Adipose tissue (tissue), 3 donors: ENCODE data around the gene NHERF2. TPM values are rescaled to one million over a fixed set of nuclear protein-coding genes. Genes with fewer than 3 reads are reported as not detected.

ENCODE experiments used
- H3K27ac ChIP-seq: one replicate; pipeline ENCODE4 v1.5.1; 2013; ENCODE audit warnings: low read depth, low read length
- WGBS, 3 donors: extraction: QIAGEN DNeasy Blood & Tissue Kit; methylation state at CpG; one replicate each; pipeline ENCODE4 v1.1.7; 2013; 5-methylcytosine and 5-hydroxymethylcytosine counted together
- polyA plus RNA-seq, 3 donors: library from polyadenylated mRNA; stranded (reverse); fragments of 200-250 nt; gene quantifications; one replicate each; pipeline ENCODE4 v1.2.3, GENCODE V29; 2013
- donor health status: healthy with polysubstance abuse.
- donor health status: Bipolar disorder and iron deficiency.
- donor health status: healthy.

Gene NHERF2
- 100 to 1,000 TPM in 2 of 3 donors, 10 to 100 TPM in 1; 28.8 to 317 (median 232) TPM for polyA plus RNA-seq

DNA sequence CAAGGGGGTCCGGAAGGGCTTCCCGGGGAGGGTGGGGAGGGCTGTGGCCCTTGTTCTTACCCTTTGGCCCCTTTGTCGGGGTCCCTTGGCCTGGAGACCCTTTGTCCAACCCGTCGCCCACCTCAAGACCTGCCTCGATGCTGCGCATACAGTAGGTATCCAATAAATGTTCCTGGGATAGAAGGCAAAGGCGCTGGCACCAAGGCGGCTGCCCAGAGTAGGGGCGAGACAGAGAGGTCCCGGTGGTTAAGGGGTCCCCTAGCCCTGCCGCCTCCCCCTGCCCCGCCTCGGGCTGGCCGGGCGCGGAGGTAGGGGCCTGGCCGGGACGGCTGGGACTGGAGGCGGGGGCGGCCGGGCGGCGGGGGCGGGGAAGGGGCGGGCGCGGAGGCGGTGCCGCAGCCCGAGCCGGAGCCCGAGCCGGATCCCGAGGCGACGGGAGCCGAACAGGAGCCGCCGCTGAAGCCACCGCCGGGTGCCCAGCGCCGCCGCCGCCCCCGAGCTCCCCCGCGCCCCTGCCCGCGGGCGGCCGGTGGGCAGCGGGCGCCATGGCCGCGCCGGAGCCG, at the start of gene NHERF2:
NHERF2 (plus strand) TSS at position 442 of the 563 bp plus-strand sequence; CDS start at position 546, 104 bp downstream.
- H3K27ac ChIP-seq, result no peak within 1 kb of the TSS
- WGBS, 3 donors, result 8 to 10% (median 8%) methylated on average over 41 to 59 of the region's 59 CpGs

DNA sequence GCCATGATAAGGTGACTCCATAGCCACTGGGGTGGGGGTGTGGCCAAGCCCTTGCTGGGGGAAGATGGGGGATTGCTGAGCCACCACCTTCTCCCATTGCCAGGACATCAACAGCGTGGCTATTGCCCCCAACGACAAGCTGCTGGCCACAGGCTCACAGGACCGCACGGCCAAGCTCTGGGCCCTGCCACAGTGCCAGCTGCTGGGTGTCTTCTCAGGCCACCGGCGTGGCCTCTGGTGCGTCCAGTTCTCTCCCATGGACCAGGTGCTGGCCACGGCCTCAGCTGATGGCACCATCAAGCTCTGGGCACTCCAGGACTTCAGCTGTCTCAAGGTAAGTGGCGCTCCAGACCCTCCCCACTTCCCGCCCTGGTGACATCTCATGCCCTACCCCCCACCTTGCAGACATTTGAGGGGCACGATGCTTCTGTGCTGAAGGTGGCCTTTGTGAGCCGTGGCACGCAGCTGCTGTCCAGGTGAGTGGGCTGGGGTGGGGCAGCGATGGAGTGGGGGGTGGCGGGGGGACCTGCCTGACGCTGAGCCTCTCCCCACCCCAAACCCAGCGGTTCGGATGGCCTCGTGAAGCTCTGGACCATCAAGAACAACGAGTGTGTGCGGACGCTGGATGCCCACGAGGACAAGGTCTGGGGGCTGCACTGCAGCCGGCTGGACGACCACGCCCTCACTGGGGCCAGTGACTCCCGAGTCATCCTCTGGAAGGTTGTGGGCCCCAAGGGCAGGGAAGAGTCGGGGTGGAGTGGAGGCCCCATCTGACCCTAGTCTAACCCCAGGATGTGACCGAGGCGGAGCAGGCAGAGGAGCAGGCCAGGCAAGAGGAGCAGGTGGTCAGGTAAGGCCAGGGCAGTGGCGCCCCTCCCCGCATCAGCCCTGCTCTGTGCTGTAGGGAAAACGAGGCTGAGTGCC, 49.5 kb upstream of the NHERF2 start:
- 92 to 94% (median 93%) methylated on average over 33 of the region's 33 CpGs for WGBS, 3 donors
- H3K27ac ChIP-seq, result no peak overlapping the region

DNA sequence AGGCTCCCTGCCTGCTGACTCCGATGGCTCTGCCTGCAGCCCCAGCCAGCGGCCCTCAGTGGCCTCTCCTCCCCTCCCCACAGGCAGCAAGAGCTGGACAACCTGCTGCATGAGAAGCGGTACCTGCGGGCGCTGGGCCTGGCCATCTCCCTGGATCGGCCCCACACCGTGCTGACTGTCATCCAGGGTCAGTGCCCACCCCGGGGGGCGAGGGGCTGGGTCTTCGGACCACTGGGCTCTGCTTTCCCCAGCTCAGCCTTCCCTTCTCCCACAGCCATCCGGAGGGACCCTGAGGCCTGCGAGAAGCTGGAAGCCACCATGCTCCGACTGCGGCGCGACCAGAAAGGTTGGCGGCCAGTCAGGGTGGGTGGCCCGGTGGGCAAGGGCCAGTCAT, 48.8 kb upstream of the NHERF2 start:
- 96 to 98% (median 96%) methylated on average over 14 to 18 of the region's 18 CpGs for WGBS, 3 donors
- no peak overlapping the region for H3K27ac ChIP-seq

- 74 to 83% (median 79%) methylated on average over 32 to 37 of the region's 37 CpGs for WGBS, 3 donors
- H3K27ac ChIP-seq, result no peak overlapping the region
Observed at GRCh38 chr16:1978476-1979120, 48.1 kb upstream of the NHERF2 start.

DNA sequence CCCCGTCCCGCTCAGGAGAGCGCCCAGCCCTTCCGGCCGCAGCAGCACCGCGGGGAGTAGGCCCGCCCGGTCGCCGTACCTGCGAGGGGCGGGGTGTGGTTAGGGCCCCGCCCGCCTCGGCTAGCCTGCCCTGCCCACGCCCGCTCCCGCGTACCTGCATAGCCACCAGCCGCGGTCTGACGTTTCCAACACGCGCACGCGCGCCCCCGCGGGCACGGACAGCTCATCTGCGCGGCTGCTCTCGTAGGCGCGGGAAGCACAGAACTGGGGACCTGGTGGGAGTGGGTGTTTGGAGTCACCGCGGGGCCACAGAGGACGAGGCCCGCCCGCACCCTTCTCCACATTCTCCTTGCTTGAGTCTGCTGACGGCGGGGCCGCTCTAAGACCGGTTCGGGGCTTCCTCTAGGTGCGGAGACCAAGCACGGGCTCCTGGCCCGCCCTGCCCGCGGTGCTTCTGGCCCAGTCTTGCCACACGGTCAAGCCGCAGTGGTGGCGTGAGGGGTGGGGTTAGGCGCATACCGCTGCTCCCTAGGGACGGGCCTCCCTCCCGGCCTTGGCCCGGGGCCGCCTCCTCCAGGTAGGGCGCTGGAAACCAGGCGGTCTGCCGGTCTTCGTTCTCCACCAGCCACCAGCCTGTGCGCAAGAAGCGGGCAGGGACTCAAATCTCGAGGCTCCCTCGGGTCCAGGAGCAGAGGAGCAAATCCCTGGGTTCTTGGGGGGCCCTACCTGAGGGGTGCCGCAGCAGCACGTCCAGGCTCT, 47.3 kb upstream of the NHERF2 start:
- no peak overlapping the region for H3K27ac ChIP-seq
- 27 to 31% (median 27%) methylated on average over 66 to 70 of the region's 70 CpGs for WGBS, 3 donors

DNA sequence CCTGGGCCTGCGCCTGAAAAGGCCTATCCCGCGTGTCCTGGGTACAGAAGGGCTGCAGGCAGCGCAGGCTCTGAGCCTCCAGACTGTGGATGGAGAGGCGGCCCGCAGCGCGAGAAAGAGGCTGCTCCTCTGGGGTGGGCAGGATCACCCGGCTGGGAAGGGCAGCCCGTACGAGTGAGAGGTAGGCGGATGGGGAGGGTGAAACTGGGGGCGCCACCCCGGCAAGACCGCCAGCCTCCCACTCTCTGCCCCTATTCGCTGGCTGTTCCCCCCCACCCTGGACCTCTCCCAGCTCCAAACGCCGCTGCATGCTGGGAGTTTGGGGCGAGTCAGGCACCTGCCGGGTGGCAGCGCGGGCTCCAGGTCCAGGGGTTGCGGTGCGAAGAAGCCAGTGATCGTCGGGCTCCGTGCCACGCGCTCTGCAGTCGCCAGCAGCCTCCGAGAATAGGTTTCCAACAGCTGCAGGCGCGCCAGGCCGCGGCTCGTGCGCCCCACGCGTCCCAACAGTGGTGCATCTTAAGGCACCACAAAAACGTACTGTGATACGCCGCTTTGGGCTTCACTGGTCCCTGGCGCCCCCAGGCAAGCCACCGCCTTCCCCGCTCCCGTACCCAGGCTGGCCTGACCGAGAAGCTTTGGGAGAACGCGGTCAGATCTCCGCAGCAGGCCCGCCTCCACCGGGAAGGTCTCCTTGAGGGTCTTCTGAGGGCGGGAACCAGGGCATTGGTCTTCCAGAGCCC, 46.5 kb upstream of the NHERF2 start:
- 5 to 22% (median 6%) methylated on average over 51 to 53 of the region's 53 CpGs for WGBS, 3 donors
- H3K27ac ChIP-seq, result no peak overlapping the region

DNA sequence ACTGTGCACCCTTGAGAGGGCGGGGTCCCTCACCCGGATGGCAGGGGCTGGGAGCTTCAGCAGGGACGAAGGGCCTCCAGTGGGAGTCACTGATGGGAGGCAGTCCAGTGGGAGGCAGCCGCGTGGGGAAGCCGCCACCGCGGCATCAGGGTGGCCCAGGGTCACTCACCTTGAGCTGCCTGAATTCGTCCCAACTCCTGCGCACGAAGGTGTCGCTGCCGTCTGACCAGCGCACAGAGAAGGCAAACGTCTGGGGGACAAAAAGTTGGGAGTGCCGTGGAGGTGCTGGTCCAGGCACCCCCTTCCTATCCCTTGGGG, 46.0 kb upstream of the NHERF2 start:
- WGBS, 3 donors, result 21 to 31% (median 22%) methylated on average over 16 of the region's 16 CpGs
- H3K27ac ChIP-seq, result no peak overlapping the region

GRCh38 chr16:1981398-1981836, 45.3 kb upstream of the NHERF2 start, which contains the start of gene NOXO1:
TSS of gene NOXO1 (minus strand) at chr16:1981469. CDS start at chr16:1981179, 290 bp downstream.
- WGBS, 3 donors, result 33 to 57% (median 33%) methylated on average over 6 of the region's 6 CpGs
- no peak within 1 kb of the TSS for H3K27ac ChIP-seq

DNA sequence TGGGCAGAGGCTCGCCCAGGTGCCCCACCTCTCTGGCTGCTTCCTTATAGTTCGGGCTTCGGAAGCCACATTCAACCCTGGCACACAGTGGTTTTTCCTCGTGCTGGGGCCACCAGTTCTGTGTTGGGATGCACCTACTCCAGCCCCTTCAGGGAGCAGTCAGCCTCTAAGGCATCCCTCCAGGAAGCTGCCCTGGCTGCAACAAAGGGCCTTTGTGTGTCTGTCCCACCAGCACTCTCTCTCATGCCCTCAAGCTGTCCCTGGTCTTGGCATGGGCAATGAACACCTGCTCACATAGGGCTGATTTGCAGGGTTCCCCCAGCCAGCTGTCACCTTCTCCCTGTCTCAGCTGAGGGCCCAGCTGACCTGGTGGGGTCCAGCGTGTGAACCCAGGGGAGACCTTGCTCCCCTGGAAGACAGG, 44.7 kb upstream of the NHERF2 start:
- WGBS, 3 donors, result 52 to 65% (median 53%) methylated on average over 5 of the region's 5 CpGs
- no peak overlapping the region for H3K27ac ChIP-seq

GRCh38 chr16:1982991-1983543, 43.6 kb upstream of the NHERF2 start:
- WGBS, 3 donors, result 20 to 34% (median 24%) methylated on average over 19 of the region's 19 CpGs
- no peak overlapping the region for H3K27ac ChIP-seq

- WGBS, 3 donors, result 0% methylated on average over 81 to 109 of the region's 109 CpGs
- H3K27ac ChIP-seq, result no peak within 1 kb of the TSS
Observed at GRCh38 chr16:1983544-1984346, 43.0 kb upstream of the NHERF2 start, which contains the start of gene GFER. TSS of gene GFER (plus strand) at chr16:1984193. CDS start at chr16:1984219, 26 bp downstream.

GRCh38 chr16:1984347-1985225, 42.1 kb upstream of the NHERF2 start:
- 11 to 17% (median 13%) methylated on average over 40 to 58 of the region's 58 CpGs for WGBS, 3 donors
- H3K27ac ChIP-seq, result no peak overlapping the region

DNA sequence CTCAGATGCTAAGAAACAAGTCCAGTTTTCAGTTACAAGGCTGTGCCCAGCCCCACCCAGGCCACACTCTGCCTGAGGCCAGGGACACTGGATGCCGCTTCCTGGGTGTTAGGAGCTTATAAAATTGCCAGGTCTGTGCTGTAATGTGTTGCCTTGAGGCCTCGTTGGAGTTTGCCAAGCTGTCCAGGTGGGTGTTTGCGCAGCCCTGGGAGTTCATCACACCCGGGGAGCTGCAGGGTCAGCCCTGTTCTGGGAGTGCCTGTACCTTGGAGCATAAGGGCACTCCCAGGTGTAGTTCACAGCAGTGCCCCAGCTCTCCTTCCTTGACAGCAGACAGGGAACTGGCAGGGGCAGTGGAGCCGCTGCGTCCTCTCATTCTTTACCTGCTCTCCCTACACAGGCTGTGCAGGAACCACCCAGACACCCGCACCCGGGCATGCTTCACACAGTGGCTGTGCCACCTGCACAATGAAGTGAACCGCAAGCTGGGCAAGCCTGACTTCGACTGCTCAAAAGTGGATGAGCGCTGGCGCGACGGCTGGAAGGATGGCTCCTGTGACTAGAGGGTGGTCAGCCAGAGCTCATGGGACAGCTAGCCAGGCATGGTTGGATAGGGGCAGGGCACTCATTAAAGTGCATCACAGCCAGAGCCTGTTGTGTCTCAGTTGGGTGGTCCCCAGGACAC, 41.1 kb upstream of the NHERF2 start:
- H3K27ac ChIP-seq, result no peak overlapping the region
- 89 to 95% (median 94%) methylated on average over 14 of the region's 14 CpGs for WGBS, 3 donors

DNA sequence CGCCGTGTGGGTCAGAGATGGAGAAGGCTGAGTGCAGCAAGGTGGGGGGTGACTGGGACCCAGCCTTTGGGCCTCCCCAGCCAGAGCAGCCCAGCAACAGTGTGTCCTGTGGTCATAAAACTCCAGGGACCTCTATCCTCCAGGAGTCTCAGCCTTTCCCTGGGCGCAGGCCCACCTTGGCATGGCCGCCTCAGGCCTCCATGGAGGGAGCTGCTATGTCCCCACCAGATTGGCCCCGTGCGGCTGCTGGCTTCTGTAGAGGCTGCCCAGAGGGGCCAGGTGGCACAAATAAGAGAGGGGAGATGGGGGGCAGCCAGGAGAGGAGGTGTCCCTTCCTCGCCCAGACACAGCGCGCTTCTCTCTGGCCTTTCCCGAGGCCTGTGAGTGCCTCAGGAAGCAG, 39.5 kb upstream of the NHERF2 start:
- no peak overlapping the region for H3K27ac ChIP-seq
- WGBS, 3 donors, result 88 to 91% (median 90%) methylated on average over 10 of the region's 10 CpGs
